GM19099 (cell line): ENCODE measurements around the gene PHC1.
"Not testable (repeated sequence)": the region's sequence is repeated elsewhere in the genome, so short reads cannot be mapped to it uniquely, and the experiment has no call there.

Source experiments
- POLR2A ChIP-seq: IDR thresholded peaks from 3 replicates; pipeline ENCODE4 v1.6.1; 2011; ENCODE audit warnings: low read depth; ENCODE audit not compliant: insufficient read length; ENCODE audit errors: extremely low read depth

The PHC1 gene

GRCh38 chr12:8914033-8914715, at the start of gene PHC1:
Gene PHC1 (plus strand): TSS chr12:8914509. CDS start chr12:8917678, 3,169 bp downstream.
- TF ChIP-seq POLR2A = not testable (repeated sequence)

GRCh38 chr12:8866429-8866828, 47.9 kb upstream of the PHC1 start:
- TF ChIP-seq POLR2A = no peak

GRCh38 chr12:8867009-8867408, 47.3 kb upstream of the PHC1 start:
- TF ChIP-seq POLR2A = no peak

- TF ChIP-seq POLR2A = no peak
These were observed 46.5 kb upstream of the PHC1 start for GRCh38 chr12:8867786-8868185.

GRCh38 chr12:8870586-8870985, 43.7 kb upstream of the PHC1 start:
- TF ChIP-seq POLR2A = no peak

GRCh38 chr12:8871068-8871467, 43.2 kb upstream of the PHC1 start:
- no peak for TF ChIP-seq POLR2A

- no peak for TF ChIP-seq POLR2A
These were observed 37.4 kb upstream of the PHC1 start for GRCh38 chr12:8876887-8877286.

- TF ChIP-seq POLR2A = no peak
These were observed 27.6 kb upstream of the PHC1 start for GRCh38 chr12:8886502-8887284.

- TF ChIP-seq POLR2A = no peak
These were observed 27.0 kb upstream of the PHC1 start for GRCh38 chr12:8887285-8887715.

- TF ChIP-seq POLR2A = no peak
These were observed 23.8 kb upstream of the PHC1 start for GRCh38 chr12:8890313-8891085.

GRCh38 chr12:8891976-8892375, 22.3 kb upstream of the PHC1 start:
- no peak for TF ChIP-seq POLR2A

GRCh38 chr12:8894378-8894777, 19.9 kb upstream of the PHC1 start:
- TF ChIP-seq POLR2A = no peak

- no peak for TF ChIP-seq POLR2A
These were observed 19.3 kb upstream of the PHC1 start for GRCh38 chr12:8894986-8895385.

GRCh38 chr12:8897081-8897480, 17.2 kb upstream of the PHC1 start:
- TF ChIP-seq POLR2A = no peak

- no peak for TF ChIP-seq POLR2A
These were observed 14.5 kb upstream of the PHC1 start for GRCh38 chr12:8899830-8900229.
